HepG2 (cell line): ENCODE data around the gene MCF2L.

Experiments used
- SP1 ChIP-seq, 2 experiments: fragments of 450-650 bp in 1 of 2; sonication (generic) in 1 of 2; formaldehyde crosslinking in 1 of 2; IDR thresholded peaks; 2 replicates each; pipeline versions ENCODE4 v1.4.0 to v1.6.1; 2016 to 2020; ENCODE audit warnings: missing genetic modification reagents in 1 of 2
- TRIM24 ChIP-seq: sonication (generic); formaldehyde crosslinking; IDR thresholded peaks from 2 replicates; pipeline ENCODE4 v1.8.0; 2022; ENCODE audit warnings: mild to moderate bottlenecking, missing genetic modification reagents
- TF ChIP-seq, protein P1 (sequence below): sonication (generic); formaldehyde crosslinking; IDR thresholded peaks from 2 replicates; pipeline ENCODE4 v1.8.0; 2022; ENCODE audit warnings: missing genetic modification reagents, low read depth, mild to moderate bottlenecking, borderline replicate concordance

- no peak for TF ChIP-seq SP1 (IDR thresholded peaks at IDR 0.05)
- no peak for TF ChIP-seq SP1 (CRISPR knock-in tag; IDR thresholded peaks at IDR 0.05)
- TF ChIP-seq, protein P1, sequence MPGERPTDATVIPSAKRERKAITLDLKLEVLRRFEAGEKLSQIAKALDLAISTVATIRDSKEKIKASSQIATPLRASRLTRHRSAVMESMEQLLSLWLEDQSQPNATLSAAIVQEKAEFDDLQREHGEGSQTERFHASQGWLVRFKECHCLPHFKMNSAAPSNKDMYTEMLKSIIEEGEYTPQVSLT (CRISPR knock-in tag), result no peak
- TF ChIP-seq TRIM24 (CRISPR knock-in tag), result no peak
Observed at GRCh38 chr13:113000575-113000974, 31.6 kb downstream of the MCF2L start.
